ENCODE data around the gene OR5K1. TPM values are rescaled to one million over a fixed set of nuclear protein-coding genes. Genes with fewer than 3 reads are reported as not detected.
A peak's percentile ranks its signal among the peaks of the same experiment; 100 is the strongest.

The OR5K1 gene
- total RNA-seq, 2 experiments from 2014 or later, result not detected

GRCh38 chr3:98497381-98497780, 34.4 kb downstream of the OR5K1 start, which contains the start of gene OR5K2:
Gene OR5K2 (plus strand): TSS chr3:98497681. CDS start chr3:98497681, 0 bp downstream.
- H3K27ac Mint-ChIP-seq, result no peak within 1 kb of the TSS
- ATAC-seq (ENCODE audit: low read depth) (no peak), DNase-seq (no peak)
- peaks cover 2% of the 10 kb centered on the region for H3K9me3 Mint-ChIP-seq
- no peak within 1 kb of the TSS for H3K4me3 Mint-ChIP-seq
- no peaks in the 10 kb centered on the region for H3K4me1 Mint-ChIP-seq
- POLR2A ChIA-PET, result no interaction called here
- H3K36me3 Mint-ChIP-seq, result peaks cover 14% of the 10 kb centered on the region
- H3K27me3 Mint-ChIP-seq, result peaks cover 14% of the 10 kb centered on the region

- no peaks in the 10 kb centered on the region for H3K27me3 Mint-ChIP-seq
- no peak for ATAC-seq (ENCODE audit: low read depth)
- H3K36me3 Mint-ChIP-seq, result peaks cover 26% of the 10 kb centered on the region
- H3K4me3 Mint-ChIP-seq, result no peak overlapping the region
- DNase-seq, result no peak
- H3K9me3 Mint-ChIP-seq, result peaks cover 2% of the 10 kb centered on the region
- POLR2A ChIA-PET, result no interaction called here
- H3K4me1 Mint-ChIP-seq, result peaks cover 5% of the 10 kb centered on the region
- H3K27ac Mint-ChIP-seq, result no peak overlapping the region
These were observed 37.0 kb downstream of the OR5K1 start for GRCh38 chr3:98500019-98500418.

GRCh38 chr3:98501270-98501669, 38.3 kb downstream of the OR5K1 start:
- ATAC-seq (ENCODE audit: low read depth) (no peak), DNase-seq (no peak)
- Mint-ChIP-seq H3K4me3 (no peak overlapping the region), H3K4me1 (peaks cover 5% of the 10 kb centered on the region), H3K36me3 (peaks cover 30% of the 10 kb centered on the region), H3K9me3 (peaks cover 5% of the 10 kb centered on the region), H3K27ac (no peak overlapping the region), H3K27me3 (no peaks in the 10 kb centered on the region)
- POLR2A ChIA-PET, result no interaction called here

- H3K27me3 Mint-ChIP-seq, result no peaks in the 10 kb centered on the region
- ATAC-seq (ENCODE audit: low read depth), result no peak
- POLR2A ChIA-PET, result no interaction called here
- peaks cover 7% of the 10 kb centered on the region for H3K9me3 Mint-ChIP-seq
- peaks cover 5% of the 10 kb centered on the region for H3K4me1 Mint-ChIP-seq
- no peak overlapping the region for H3K27ac Mint-ChIP-seq
- H3K4me3 Mint-ChIP-seq, result no peak overlapping the region
- DNase-seq, result no peak
- H3K36me3 Mint-ChIP-seq, result peaks cover 37% of the 10 kb centered on the region
These were observed 39.0 kb downstream of the OR5K1 start for GRCh38 chr3:98501863-98502576.

GRCh38 chr3:98504539-98504938, 41.5 kb downstream of the OR5K1 start:
- Mint-ChIP-seq H3K27me3 (no peaks in the 10 kb centered on the region), H3K9me3 (peaks cover 11% of the 10 kb centered on the region), H3K36me3 (peaks cover 59% of the 10 kb centered on the region), H3K27ac (no peak overlapping the region), H3K4me1 (peaks cover 18% of the 10 kb centered on the region), H3K4me3 (no peak overlapping the region)
- POLR2A ChIA-PET, result no interaction called here
- ATAC-seq (ENCODE audit: low read depth), result no peak
- DNase-seq, result no peak

- Mint-ChIP-seq H3K9me3 (peaks cover 13% of the 10 kb centered on the region), H3K27ac (no peak overlapping the region), H3K36me3 (peaks cover 69% of the 10 kb centered on the region), H3K4me3 (no peak overlapping the region), H3K4me1 (peaks cover 26% of the 10 kb centered on the region), H3K27me3 (no peaks in the 10 kb centered on the region)
- no peak for ATAC-seq (ENCODE audit: low read depth)
- DNase-seq, result no peak
- POLR2A ChIA-PET, result no interaction called here
These were observed 45.6 kb downstream of the OR5K1 start for GRCh38 chr3:98508582-98508981.

- peaks cover 48% of the 10 kb centered on the region for H3K4me1 Mint-ChIP-seq
- no peak overlapping the region for H3K4me3 Mint-ChIP-seq
- no peaks in the 10 kb centered on the region for H3K27me3 Mint-ChIP-seq
- H3K9me3 Mint-ChIP-seq, result peaks cover 7% of the 10 kb centered on the region
- H3K27ac Mint-ChIP-seq, result peak overlapping the region; percentile 2
- ATAC-seq (ENCODE audit: low read depth) (no peak), DNase-seq (no peak)
- POLR2A ChIA-PET, result no interaction called here
- H3K36me3 Mint-ChIP-seq, result peaks cover 82% of the 10 kb centered on the region
These were observed 49.6 kb downstream of the OR5K1 start for GRCh38 chr3:98512576-98512975.

GRCh38 chr3:98513091-98513511, 50.1 kb downstream of the OR5K1 start:
- Mint-ChIP-seq H3K27ac (no peak overlapping the region), H3K36me3 (peaks cover 83% of the 10 kb centered on the region), H3K27me3 (no peaks in the 10 kb centered on the region), H3K9me3 (peaks cover 7% of the 10 kb centered on the region), H3K4me1 (peaks cover 52% of the 10 kb centered on the region), H3K4me3 (no peak overlapping the region)
- POLR2A ChIA-PET, result interaction anchor here (1.0 kb wide), 1 partner anchor 74 kb away, joined by 3 read pairs; no protein-coding TSS in a partner anchor
- ATAC-seq (ENCODE audit: low read depth), result no peak
- DNase-seq, result no peak

GRCh38 chr3:98513736-98514135, 50.7 kb downstream of the OR5K1 start:
- Mint-ChIP-seq H3K4me3 (no peak overlapping the region), H3K4me1 (peaks cover 53% of the 10 kb centered on the region), H3K9me3 (peaks cover 4% of the 10 kb centered on the region), H3K36me3 (peaks cover 83% of the 10 kb centered on the region), H3K27ac (peak overlapping the region; percentile 28), H3K27me3 (no peaks in the 10 kb centered on the region)
- ATAC-seq (ENCODE audit: low read depth) (peak; percentile 17), DNase-seq (no peak)
- POLR2A ChIA-PET, result interaction anchor here (1.0 to 1.6 kb wide), 3 partner anchors 9 to 73 kb away, joined by 3 to 5 read pairs (median 3); partner anchors contain the start of gene CLDND1

- H3K27ac Mint-ChIP-seq, result no peak overlapping the region
- POLR2A ChIA-PET, result interaction anchor here (1.1 to 1.6 kb wide), 3 partner anchors 8 to 57 kb away, joined by 3 to 5 read pairs (median 4); partner anchors contain the start of gene CLDND1
- no peaks in the 10 kb centered on the region for H3K27me3 Mint-ChIP-seq
- peaks cover 2% of the 10 kb centered on the region for H3K9me3 Mint-ChIP-seq
- peaks cover 53% of the 10 kb centered on the region for H3K4me1 Mint-ChIP-seq
- ATAC-seq (ENCODE audit: low read depth) (no peak), DNase-seq (no peak)
- H3K4me3 Mint-ChIP-seq, result no peak overlapping the region
- H3K36me3 Mint-ChIP-seq, result peaks cover 84% of the 10 kb centered on the region
These were observed 51.9 kb downstream of the OR5K1 start for GRCh38 chr3:98514948-98515347.

GRCh38 chr3:98518816-98519215, 55.8 kb downstream of the OR5K1 start:
- no peak for ATAC-seq (ENCODE audit: low read depth)
- H3K4me1 Mint-ChIP-seq, result peaks cover 55% of the 10 kb centered on the region

GRCh38 chr3:98519351-98519750, 56.4 kb downstream of the OR5K1 start:
- H3K27me3 Mint-ChIP-seq, result no peaks in the 10 kb centered on the region
- H3K4me1 Mint-ChIP-seq, result peaks cover 55% of the 10 kb centered on the region
- peaks cover 81% of the 10 kb centered on the region for H3K36me3 Mint-ChIP-seq
- peak overlapping the region; percentile 99 for H3K4me3 Mint-ChIP-seq
- no peak for ATAC-seq (ENCODE audit: low read depth)
- no peaks in the 10 kb centered on the region for H3K9me3 Mint-ChIP-seq
- peak overlapping the region; percentile 72 for H3K27ac Mint-ChIP-seq
- no peak for DNase-seq
- POLR2A ChIA-PET, result interaction anchor here (1.3 to 6.0 kb wide), 2 partner anchors 38 to 46 kb away, joined by 5 to 92 read pairs; no protein-coding TSS in a partner anchor

More at GRCh38 chr3:98518816-98519215, 55.8 kb downstream of the OR5K1 start:
- POLR2A ChIA-PET, result interaction anchor here (0.5 to 6.0 kb wide), 4 partner anchors 38 to 75 kb away, joined by 3 to 92 read pairs (median 4); partner anchors contain the start of gene CPOX
- Mint-ChIP-seq H3K9me3 (no peaks in the 10 kb centered on the region), H3K4me3 (peak overlapping the region; percentile 99), H3K27me3 (no peaks in the 10 kb centered on the region), H3K36me3 (peaks cover 79% of the 10 kb centered on the region), H3K27ac (peak overlapping the region; percentile 72)
- DNase-seq, result no peak

- POLR2A ChIA-PET, result interaction anchor here (0.6 to 6.0 kb wide), 20 partner anchors 10 to 71 kb away, joined by 3 to 92 read pairs (median 6); partner anchors contain the start of genes CPOX and GPR15
- peaks cover 51% of the 10 kb centered on the region for H3K4me1 Mint-ChIP-seq
- peak overlapping the region; percentile 99 for H3K4me3 Mint-ChIP-seq
- no peaks in the 10 kb centered on the region for H3K27me3 Mint-ChIP-seq
- H3K27ac Mint-ChIP-seq, result peak overlapping the region; percentile 98
- ATAC-seq (ENCODE audit: low read depth) (peak; percentile 42), DNase-seq (no peak)
- H3K36me3 Mint-ChIP-seq, result peaks cover 70% of the 10 kb centered on the region
- peaks cover 3% of the 10 kb centered on the region for H3K9me3 Mint-ChIP-seq
These were observed 59.0 kb downstream of the OR5K1 start for GRCh38 chr3:98521897-98522543.

All from activated naive CD8-positive, alpha-beta T cell treated with anti-CD3 and anti-CD28 coated beads, Interleukin-2, amount 10 ng/mL, durations not matched to agents 7 days and 5 days (primary cell).